A549 (cell line): ENCODE results near the gene HTRA3. TPM values are rescaled to one million over a fixed set of nuclear protein-coding genes. Genes with fewer than 3 reads are reported as not detected.

ENCODE experiments used
- ATAC-seq, 2 experiments: fragments of 200-7000 bp in 1 of 2; fragments of >200 bp in 1 of 2; cut with Nextera tagmentation in 1 of 2; cut with Tn5 transposase in 1 of 2; 3 replicates each; pipeline versions ENCODE4 v1.8.0 to v1.9.1; 2018 to 2020; ENCODE audit warnings: mild to moderate bottlenecking in 1 of 2, moderate library complexity in 1 of 2
- CTCF ChIA-PET: fragments of 300-600 bp; sonication (Branson Sonifier 250); formaldehyde crosslinking; extraction: SDS; loops from one replicate; lab custom pipeline; 2021; ENCODE audit warnings: antibody characterized with exemption, inconsistent platforms; lab: Yijun Ruan, JAX
- POLR2A ChIA-PET: fragments of 350-600 bp; formaldehyde crosslinking; extraction: SDS; loops from one replicate; lab custom pipeline; 2021; ENCODE audit warnings: antibody characterized with exemption, inconsistent platforms; lab: Yijun Ruan, JAX
- DNase-seq, 2 experiments: peaks; one replicate each; pipeline versions ENCODE4 v3.0.0 to v3.0.0-alpha.2; 2011 to 2016; ENCODE audit warnings: low read depth in 1 of 2, low spot score in 1 of 2
- FAIRE-seq: peaks from 2 replicates; lab custom pipeline; 2011; peaks lifted over from hg19 to GRCh38; lab: Jason Lieb, UNC
- H3K27ac ChIP-seq, 2 experiments: fragments of >200 bp; sonication (Bioruptor Twin); formaldehyde crosslinking; 3 replicates each; pipeline ENCODE4 v1.5.1; 2016 to 2017
- H3K4me1 ChIP-seq: fragments of >200 bp; sonication (Bioruptor Twin); formaldehyde crosslinking; 3 replicates; pipeline ENCODE4 v1.6.1; 2016
- H3K4me2 ChIP-seq: fragments of >200 bp; sonication (Bioruptor Twin); formaldehyde crosslinking; 3 replicates; pipeline ENCODE4 v1.6.1; 2016
- H3K4me3 ChIP-seq: fragments of >200 bp; sonication (Bioruptor Twin); formaldehyde crosslinking; 3 replicates; pipeline ENCODE4 v1.5.1; 2016
- H3K9me3 ChIP-seq: fragments of >200 bp; sonication (Bioruptor Twin); formaldehyde crosslinking; 3 replicates; pipeline ENCODE4 v1.6.1; 2016
- BCL3 ChIP-seq: fragments of >200 bp; sonication (Bioruptor Twin); formaldehyde crosslinking; IDR thresholded peaks from 3 replicates; pipeline ENCODE4 v1.6.1; 2016
- CBX2 ChIP-seq: fragments of 200-600 bp; sonication (generic); IDR thresholded peaks from 2 replicates; pipeline ENCODE4 v1.6.1; 2016; ENCODE audit warnings: low read depth, mild to moderate bottlenecking, borderline replicate concordance
- CHD2 ChIP-seq: fragments of 150-350 bp; IDR thresholded peaks from 2 replicates; pipeline ENCODE4 v1.6.1; 2014; ENCODE audit warnings: low read length; ENCODE audit not compliant: partially characterized antibody
- CHD4 ChIP-seq: fragments of 200-600 bp; sonication (generic); IDR thresholded peaks from 2 replicates; pipeline ENCODE4 v1.6.1; 2016; ENCODE audit warnings: antibody characterized with exemption, mild to moderate bottlenecking, borderline replicate concordance
- EHF ChIP-seq: fragments of 250-450 bp; sonication (Bioruptor Pico); IDR thresholded peaks from 2 replicates; pipeline ENCODE4 v1.5.0; 2020; ENCODE audit warnings: mild to moderate bottlenecking
- EHMT2 ChIP-seq: fragments of 200-600 bp; sonication (generic); IDR thresholded peaks from 2 replicates; pipeline ENCODE4 v1.6.1; 2016; ENCODE audit warnings: antibody characterized with exemption, low read depth, mild to moderate bottlenecking, moderate library complexity
- FOSB ChIP-seq: fragments of 250-450 bp; sonication (Bioruptor Pico); IDR thresholded peaks from 2 replicates; pipeline ENCODE4 v1.5.0; 2020; ENCODE audit warnings: mild to moderate bottlenecking, moderate library complexity
- HEYL ChIP-seq: fragments of 250-450 bp; sonication (Bioruptor Pico); IDR thresholded peaks from 2 replicates; pipeline ENCODE4 v1.8.0; 2021; ENCODE audit warnings: mild to moderate bottlenecking, moderate library complexity
- HOXA7 ChIP-seq: fragments of 250-450 bp; sonication (Bioruptor Pico); IDR thresholded peaks from 2 replicates; pipeline ENCODE4 v1.5.0; 2020; ENCODE audit warnings: mild to moderate bottlenecking, moderate library complexity
- HOXB5 ChIP-seq: fragments of 250-450 bp; sonication (Bioruptor Pico); IDR thresholded peaks from 2 replicates; pipeline ENCODE4 v1.5.0; 2020; ENCODE audit warnings: mild to moderate bottlenecking, moderate library complexity
- JUN ChIP-seq, 2 experiments: fragments of >200 bp; sonication (Bioruptor Twin); formaldehyde crosslinking; IDR thresholded peaks; 2 replicates in 1 of 2; 3 replicates in 1 of 2; pipeline ENCODE4 v1.6.1; 2016 to 2017
- JUNB ChIP-seq: fragments of >200 bp; sonication (Bioruptor Twin); formaldehyde crosslinking; IDR thresholded peaks from 2 replicates; pipeline ENCODE4 v1.6.1; 2016
- KDM1A ChIP-seq: fragments of 200-600 bp; sonication (generic); IDR thresholded peaks from 2 replicates; pipeline ENCODE4 v1.6.1; 2016; ENCODE audit warnings: low read depth, mild to moderate bottlenecking
- KDM5A ChIP-seq: fragments of 200-600 bp; sonication (generic); IDR thresholded peaks from 2 replicates; pipeline ENCODE4 v1.6.1; 2016; ENCODE audit warnings: antibody characterized with exemption, mild to moderate bottlenecking
- MAFK ChIP-seq: fragments of 450-650 bp; IDR thresholded peaks from 2 replicates; pipeline ENCODE4 v1.6.1; 2014; ENCODE audit not compliant: partially characterized antibody
- MAX ChIP-seq: IDR thresholded peaks from 2 replicates; pipeline ENCODE4 v1.6.1; 2012
- REST ChIP-seq: fragments of 200-600 bp; sonication (generic); IDR thresholded peaks from 2 replicates; pipeline ENCODE4 v1.6.1; 2016; ENCODE audit warnings: antibody characterized with exemption, mild to moderate bottlenecking, moderate library complexity
- RFX5 ChIP-seq: fragments of 450-650 bp; IDR thresholded peaks from 2 replicates; pipeline ENCODE4 v1.7.1; 2014; ENCODE audit warnings: antibody characterized with exemption, mild to moderate bottlenecking, moderate library complexity
- ZSCAN20 ChIP-seq: fragments of 250-450 bp; sonication (Bioruptor Pico); IDR thresholded peaks from 2 replicates; pipeline ENCODE4 v1.8.0; 2022; ENCODE audit warnings: mild to moderate bottlenecking, moderate library complexity
- WGBS: methylation state at CpG from one replicate; pipeline ENCODE4 v1.1.6; 2017; ENCODE audit errors: missing lambda C conversion rate; 5-methylcytosine and 5-hydroxymethylcytosine counted together
- polyA plus RNA-seq, 4 experiments: library from polyadenylated mRNA; depleted of rRNA in 3 of 4; stranded (reverse); fragments of >200 nt; fragmentation: RNase III in 1 of 4; extraction: RNeasy Plus Mini Kit Qiagen cat#74134 plus additional on column Dnase treatment in 1 of 4; gene quantifications; 2 replicates in 3 of 4; 3 replicates in 1 of 4; pipeline ENCODE4 v1.2.3, GENCODE V29; 2011 to 2017
- TF ChIP-seq, protein P1 (sequence below): fragments of 450-650 bp; IDR thresholded peaks from 2 replicates; pipeline ENCODE4 v1.6.1; 2014; ENCODE audit warnings: antibody characterized with exemption
- TF ChIP-seq, protein P2 (sequence below): fragments of 250-450 bp; sonication (Bioruptor Pico); IDR thresholded peaks from 2 replicates; pipeline ENCODE4 v1.5.0; 2020; ENCODE audit warnings: low read depth, mild to moderate bottlenecking, moderate library complexity
- TF ChIP-seq, protein P3 (sequence below): fragments of >200 bp; sonication (Bioruptor Twin); formaldehyde crosslinking; IDR thresholded peaks from 2 replicates; pipeline ENCODE4 v1.6.1; 2016

Gene HTRA3
- polyA plus RNA-seq, 2 of the 4 experiments (the other 2 are of a cell fraction): 4.6 to 7.4 TPM

GRCh38 chr4:8272472-8273428 lies 3.2 kb downstream of the HTRA3 start:
- ATAC-seq: peak in 1 of 2 experiments; percentile 7; a peak in 2 of 6 replicates
- WGBS: 87% methylated on average over 8 of the region's 30 CpGs
- Histone ChIP-seq H3K4me2 (no peak overlapping the region), H3K27ac (peak overlapping the region in 1 of 2 experiments; percentile 41; a peak in 1 of 6 replicates), H3K9me3 (no peaks in the 10 kb centered on the region)
- ChIA-PET POLR2A (no interaction called here), CTCF (interaction anchor here (0.6 to 2.1 kb wide), 4 partner anchors 8 to 131 kb away, joined by 4 to 7 read pairs (median 4); no protein-coding TSS in a partner anchor)
- TF ChIP-seq HOXB5 (no peak), MAFK (no peak), EHF (CRISPR knock-in tag) (no peak), MAX (no peak), JUNB (no peak), CBX2 (no peak), CHD4 (no peak)
- TF ChIP-seq, all 56 proteins: peak for 0
- DNase-seq (no peak), FAIRE-seq (no peak)
- Histone ChIP-seq H3K4me3 (no peak overlapping the region), H3K4me1 (peaks cover 19% of the 10 kb centered on the region)

- FAIRE-seq (no peak), DNase-seq (no peak), ATAC-seq (no peak)
- WGBS: 93% methylated on average over 8 of the region's 13 CpGs
- Histone ChIP-seq H3K4me1 (peaks cover 26% of the 10 kb centered on the region), H3K4me2 (no peak overlapping the region), H3K9me3 (no peaks in the 10 kb centered on the region), H3K27ac (0 out of 6 replicates have a peak overlapping the region, but pooled peaks of 1 of the 2 experiments have one; percentile 41), H3K4me3 (no peak overlapping the region)
- POLR2A ChIA-PET: no interaction called here
- no peak for TF ChIP-seq BCL3
- TF ChIP-seq MAFK: no peak
- no peak for TF ChIP-seq ZSCAN20 (CRISPR knock-in tag)
- no peak for TF ChIP-seq HOXB5
- TF ChIP-seq EHF (CRISPR knock-in tag): no peak
- TF ChIP-seq, protein P1, sequence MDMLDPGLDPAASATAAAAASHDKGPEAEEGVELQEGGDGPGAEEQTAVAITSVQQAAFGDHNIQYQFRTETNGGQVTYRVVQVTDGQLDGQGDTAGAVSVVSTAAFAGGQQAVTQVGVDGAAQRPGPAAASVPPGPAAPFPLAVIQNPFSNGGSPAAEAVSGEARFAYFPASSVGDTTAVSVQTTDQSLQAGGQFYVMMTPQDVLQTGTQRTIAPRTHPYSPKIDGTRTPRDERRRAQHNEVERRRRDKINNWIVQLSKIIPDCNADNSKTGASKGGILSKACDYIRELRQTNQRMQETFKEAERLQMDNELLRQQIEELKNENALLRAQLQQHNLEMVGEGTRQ: no peak
- TF ChIP-seq RFX5: no peak
- no peak for TF ChIP-seq HOXA7
- CTCF ChIA-PET: interaction anchor here (3.0 kb wide), 1 partner anchor 129 kb away, joined by 8 read pairs; no protein-coding TSS in a partner anchor
These were observed 3.9 kb downstream of the HTRA3 start for GRCh38 chr4:8273450-8273849.

DNA sequence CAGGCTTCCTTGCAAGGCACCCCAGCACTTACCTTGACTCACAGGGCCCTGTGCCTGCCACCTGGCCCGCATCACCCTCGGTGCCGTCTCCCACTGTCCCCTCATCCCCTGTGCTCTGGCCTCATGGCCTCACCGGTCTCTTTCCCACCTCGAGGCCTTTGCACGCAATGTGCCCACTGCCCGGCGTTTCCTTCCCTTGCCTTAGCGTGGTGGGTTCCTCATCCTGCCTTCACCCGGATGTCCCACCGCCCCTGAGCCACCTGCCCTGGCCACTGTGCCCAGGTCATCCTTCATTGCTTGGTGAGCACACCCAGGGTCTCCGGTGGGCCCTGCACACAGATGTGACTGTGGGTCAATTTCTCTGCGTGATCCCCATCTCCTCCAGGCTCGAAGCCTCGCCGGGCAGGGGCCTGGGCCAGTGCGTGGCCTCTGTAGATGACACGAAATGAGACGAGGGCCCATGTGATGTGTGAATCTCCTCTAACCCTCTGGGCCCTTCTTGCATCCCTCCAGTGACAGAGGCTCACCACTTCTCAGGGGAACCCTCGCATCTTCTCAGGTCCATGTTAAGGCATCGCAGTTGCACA lies 4.6 kb downstream of the HTRA3 start:
- WGBS: 86% methylated on average over 17 of the region's 21 CpGs
- POLR2A ChIA-PET: no interaction called here
- FAIRE-seq (no peak), DNase-seq (no peak), ATAC-seq (no peak)
- Histone ChIP-seq H3K27ac (no peak overlapping the region), H3K4me3 (no peak overlapping the region), H3K4me2 (no peak overlapping the region), H3K9me3 (no peaks in the 10 kb centered on the region), H3K4me1 (peaks cover 32% of the 10 kb centered on the region)
- CTCF ChIA-PET: interaction anchor here (3.0 kb wide), 1 partner anchor 129 kb away, joined by 8 read pairs; no protein-coding TSS in a partner anchor
- TF ChIP-seq, protein P2, sequence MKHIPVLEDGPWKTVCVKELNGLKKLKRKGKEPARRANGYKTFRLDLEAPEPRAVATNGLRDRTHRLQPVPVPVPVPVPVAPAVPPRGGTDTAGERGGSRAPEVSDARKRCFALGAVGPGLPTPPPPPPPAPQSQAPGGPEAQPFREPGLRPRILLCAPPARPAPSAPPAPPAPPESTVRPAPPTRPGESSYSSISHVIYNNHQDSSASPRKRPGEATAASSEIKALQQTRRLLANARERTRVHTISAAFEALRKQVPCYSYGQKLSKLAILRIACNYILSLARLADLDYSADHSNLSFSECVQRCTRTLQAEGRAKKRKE (CRISPR knock-in tag): no peak
- no peak for TF ChIP-seq JUN (IDR thresholded peaks at IDR 0.05)
- no peak for TF ChIP-seq REST
- no peak for TF ChIP-seq HOXB5
- TF ChIP-seq KDM5A: no peak
- TF ChIP-seq, protein P3, sequence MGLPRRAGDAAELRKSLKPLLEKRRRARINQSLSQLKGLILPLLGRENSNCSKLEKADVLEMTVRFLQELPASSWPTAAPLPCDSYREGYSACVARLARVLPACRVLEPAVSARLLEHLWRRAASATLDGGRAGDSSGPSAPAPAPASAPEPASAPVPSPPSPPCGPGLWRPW: no peak
- no peak for TF ChIP-seq MAFK
- TF ChIP-seq CHD2: no peak
- TF ChIP-seq EHMT2: no peak
- TF ChIP-seq KDM1A: no peak
- TF ChIP-seq BCL3: no peak
- TF ChIP-seq FOSB (CRISPR knock-in tag): no peak
- TF ChIP-seq HEYL: no peak
